ENCODE measurements around the gene TENM4.

The TENM4 gene

GRCh38 chr11:78977009-78977408 lies 463.8 kb downstream of the TENM4 start:
- no peak for DNase-seq (ENCODE audit: extremely low read depth, low read depth)
- TF ChIP-seq, protein P1, sequence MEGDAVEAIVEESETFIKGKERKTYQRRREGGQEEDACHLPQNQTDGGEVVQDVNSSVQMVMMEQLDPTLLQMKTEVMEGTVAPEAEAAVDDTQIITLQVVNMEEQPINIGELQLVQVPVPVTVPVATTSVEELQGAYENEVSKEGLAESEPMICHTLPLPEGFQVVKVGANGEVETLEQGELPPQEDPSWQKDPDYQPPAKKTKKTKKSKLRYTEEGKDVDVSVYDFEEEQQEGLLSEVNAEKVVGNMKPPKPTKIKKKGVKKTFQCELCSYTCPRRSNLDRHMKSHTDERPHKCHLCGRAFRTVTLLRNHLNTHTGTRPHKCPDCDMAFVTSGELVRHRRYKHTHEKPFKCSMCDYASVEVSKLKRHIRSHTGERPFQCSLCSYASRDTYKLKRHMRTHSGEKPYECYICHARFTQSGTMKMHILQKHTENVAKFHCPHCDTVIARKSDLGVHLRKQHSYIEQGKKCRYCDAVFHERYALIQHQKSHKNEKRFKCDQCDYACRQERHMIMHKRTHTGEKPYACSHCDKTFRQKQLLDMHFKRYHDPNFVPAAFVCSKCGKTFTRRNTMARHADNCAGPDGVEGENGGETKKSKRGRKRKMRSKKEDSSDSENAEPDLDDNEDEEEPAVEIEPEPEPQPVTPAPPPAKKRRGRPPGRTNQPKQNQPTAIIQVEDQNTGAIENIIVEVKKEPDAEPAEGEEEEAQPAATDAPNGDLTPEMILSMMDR (IDR thresholded peaks at IDR 0.05; ENCODE audit: low read depth, low read length): no peak

- DNase-seq (ENCODE audit: extremely low read depth, low read depth): no peak
- TF ChIP-seq, protein P1 (IDR thresholded peaks at IDR 0.05; ENCODE audit: low read depth, low read length): no peak
Observed at GRCh38 chr11:78975081-78975480, 465.7 kb downstream of the TENM4 start.

- TF ChIP-seq, protein P1 (IDR thresholded peaks at IDR 0.05; ENCODE audit: low read depth, low read length): no peak
- no peak for DNase-seq (ENCODE audit: extremely low read depth, low read depth)
Observed at GRCh38 chr11:78973876-78974275, 467.0 kb downstream of the TENM4 start.

- DNase-seq (ENCODE audit: extremely low read depth, low read depth): no peak
- TF ChIP-seq, protein P1 (IDR thresholded peaks at IDR 0.05; ENCODE audit: low read depth, low read length): no peak
Observed at GRCh38 chr11:78972590-78972989, 468.2 kb downstream of the TENM4 start.

GRCh38 chr11:78972177-78972576 lies 468.7 kb downstream of the TENM4 start:
- DNase-seq (ENCODE audit: extremely low read depth, low read depth): no peak
- TF ChIP-seq, protein P1 (IDR thresholded peaks at IDR 0.05; ENCODE audit: low read depth, low read length): no peak

DNA sequence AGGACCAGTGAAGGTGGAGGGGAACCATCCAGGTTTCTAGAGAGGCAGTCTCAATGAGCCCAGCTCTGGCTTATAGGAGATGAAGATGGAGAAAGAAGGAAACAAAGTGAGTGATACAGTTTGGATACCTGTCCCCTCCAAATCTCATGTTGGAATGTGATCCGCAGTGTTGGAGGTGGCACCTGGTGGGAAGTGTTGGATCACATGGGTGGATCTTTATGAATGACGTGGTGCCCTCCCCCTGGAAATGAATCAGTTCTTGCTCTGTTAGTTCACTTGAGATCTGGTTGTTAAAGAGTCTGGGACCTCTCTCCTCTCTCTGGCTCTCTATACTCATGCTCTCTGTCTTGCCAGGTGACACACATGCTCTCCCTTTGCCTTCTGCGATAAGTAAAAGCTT lies 473.0 kb downstream of the TENM4 start:
- DNase-seq (ENCODE audit: extremely low read depth, low read depth): no peak
- TF ChIP-seq, protein P1 (IDR thresholded peaks at IDR 0.05; ENCODE audit: low read depth, low read length): no peak

- DNase-seq (ENCODE audit: extremely low read depth, low read depth): no peak
- TF ChIP-seq, protein P1 (IDR thresholded peaks at IDR 0.05; ENCODE audit: low read depth, low read length): no peak
Observed at GRCh38 chr11:78965432-78965831, 475.4 kb downstream of the TENM4 start.

Data from AG09319 (cell line).